Lower leg skin (tissue), 4 donors: ENCODE measurements around the gene P2RY11. TPM values are rescaled to one million over a fixed set of nuclear protein-coding genes. Genes with fewer than 3 reads are reported as not detected.

Experiments
- DNase-seq, 2 donors: peaks; one replicate each; pipeline ENCODE4 v3.0.0-alpha.2; 2019; ENCODE audit warnings: low spot score in 2 of 2
- H3K4me3 ChIP-seq: fragments of 200-600 bp; sonication (generic); 2 replicates; pipeline ENCODE4 v1.5.1; 2017; ENCODE audit warnings: mild to moderate bottlenecking, low read depth; ENCODE audit not compliant: poor library complexity, severe bottlenecking
- CTCF ChIP-seq, 3 donors: fragments of 450-650 bp; IDR thresholded peaks; one replicate each; pipeline ENCODE4 v1.5.1; 2016; ENCODE audit warnings: antibody characterized with exemption in 3 of 3, mild to moderate bottlenecking in 3 of 3, moderate library complexity in 2 of 3
- POLR2A ChIP-seq, 2 donors: fragments of 450-650 bp; IDR thresholded peaks; one replicate each; pipeline ENCODE4 v1.6.1; 2016 to 2017; ENCODE audit warnings: antibody characterized with exemption in 2 of 2, mild to moderate bottlenecking in 1 of 2, moderate library complexity in 1 of 2
- WGBS, 2 donors: methylation state at CpG; one replicate each; pipeline ENCODE4 v1.1.5; 2018; 5-methylcytosine and 5-hydroxymethylcytosine counted together
- intact Hi-C: fragments of 100-400 bp; cut with DNase I; formaldehyde crosslinking; loops from one replicate; pipeline ENCODE4 v1.15.0; 2023; ENCODE audit warnings: low total_unique reads
- total RNA-seq, 4 donors: library from RNA; depleted of rRNA; stranded (reverse); fragments of >200 nt; gene quantifications; one replicate each; pipeline ENCODE4 v1.1.0, GENCODE V29; 2016

P2RY11 gene
- total RNA-seq, result 10 to 100 TPM; 19.0 to 26.3 (median 22.5) TPM

DNA sequence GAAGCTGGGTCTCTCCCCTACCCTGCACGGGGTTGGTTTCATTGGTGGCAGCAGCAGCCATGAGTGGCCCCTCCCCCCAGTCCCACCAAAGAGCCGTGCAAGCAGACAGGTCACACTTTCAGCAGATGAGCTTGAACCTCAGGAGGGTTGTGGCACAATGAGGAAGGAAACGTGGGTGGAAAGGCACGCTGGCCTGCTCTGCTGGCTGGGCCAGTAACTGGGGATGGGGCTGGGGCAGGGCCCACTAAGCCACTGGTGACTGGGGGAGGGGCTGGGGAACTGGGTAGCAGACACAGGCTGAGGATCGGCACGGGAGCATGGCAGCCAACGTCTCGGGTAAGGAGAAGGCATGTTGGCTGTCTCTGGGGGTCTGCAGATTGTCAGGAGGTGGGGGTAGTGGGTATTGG, at the start of gene P2RY11:
Gene P2RY11, plus strand, starts transcription at position 289 of the 407 bp plus-strand sequence. Its CDS starts 29 bp downstream, at position 318.
- intact Hi-C loops, result loop anchor here (10.0 kb wide), 2 partner anchors 133 to 177 kb away; partner anchors contain the start of gene OLFM2
- DNase-seq, result no peak
- H3K4me3 ChIP-seq, result no peak within 1 kb of the TSS
- 54 to 58% methylated on average over 8 of the region's 8 CpGs for WGBS, 2 donors
- TF ChIP-seq POLR2A (IDR thresholded peaks at IDR 0.05) (no peak), CTCF (IDR thresholded peaks at IDR 0.05) (no peak)

- DNase-seq, result no peak
- TF ChIP-seq POLR2A (IDR thresholded peaks at IDR 0.05) (no peak), CTCF (IDR thresholded peaks at IDR 0.05) (no peak)
- intact Hi-C loops, result no loop called here
- 20 to 36% methylated on average over 11 to 19 of the region's 21 CpGs for WGBS, 2 donors
- no peak overlapping the region for H3K4me3 ChIP-seq
These were observed 49.7 kb upstream of the P2RY11 start for GRCh38 chr19:10061717-10062310.

DNA sequence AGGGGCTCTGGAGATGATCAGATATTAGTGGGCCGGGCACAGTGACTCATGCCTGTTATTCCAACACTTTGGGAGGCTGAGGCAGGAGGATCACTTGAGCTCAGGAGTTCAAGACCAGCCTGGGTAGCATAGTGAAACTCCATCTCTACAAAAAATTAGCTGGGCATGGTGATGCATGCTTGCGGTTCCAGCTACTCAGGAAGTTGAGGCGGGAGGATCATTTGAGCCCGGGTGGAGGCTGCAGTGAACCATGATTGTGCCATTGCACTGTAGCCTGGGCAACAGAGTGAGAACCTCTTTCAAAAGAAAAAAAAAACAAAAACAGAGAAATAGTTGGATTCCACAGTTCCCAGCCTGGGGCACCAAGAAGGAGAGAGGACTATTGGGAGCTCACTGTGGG, 43.3 kb upstream of the P2RY11 start:
- H3K4me3 ChIP-seq, result no peak overlapping the region
- intact Hi-C loops, result no loop called here
- WGBS, 2 donors, result 59 to 61% methylated on average over 4 of the region's 4 CpGs
- TF ChIP-seq POLR2A (IDR thresholded peaks at IDR 0.05) (no peak), CTCF (IDR thresholded peaks at IDR 0.05) (no peak)
- no peak for DNase-seq

GRCh38 chr19:10069046-10069445, 42.4 kb upstream of the P2RY11 start:
- no peak overlapping the region for H3K4me3 ChIP-seq
- WGBS, 2 donors, result 63 to 71% methylated on average over 6 of the region's 6 CpGs
- intact Hi-C loops, result no loop called here
- TF ChIP-seq POLR2A (IDR thresholded peaks at IDR 0.05) (no peak), CTCF (IDR thresholded peaks at IDR 0.05) (no peak)
- DNase-seq, result no peak

DNA sequence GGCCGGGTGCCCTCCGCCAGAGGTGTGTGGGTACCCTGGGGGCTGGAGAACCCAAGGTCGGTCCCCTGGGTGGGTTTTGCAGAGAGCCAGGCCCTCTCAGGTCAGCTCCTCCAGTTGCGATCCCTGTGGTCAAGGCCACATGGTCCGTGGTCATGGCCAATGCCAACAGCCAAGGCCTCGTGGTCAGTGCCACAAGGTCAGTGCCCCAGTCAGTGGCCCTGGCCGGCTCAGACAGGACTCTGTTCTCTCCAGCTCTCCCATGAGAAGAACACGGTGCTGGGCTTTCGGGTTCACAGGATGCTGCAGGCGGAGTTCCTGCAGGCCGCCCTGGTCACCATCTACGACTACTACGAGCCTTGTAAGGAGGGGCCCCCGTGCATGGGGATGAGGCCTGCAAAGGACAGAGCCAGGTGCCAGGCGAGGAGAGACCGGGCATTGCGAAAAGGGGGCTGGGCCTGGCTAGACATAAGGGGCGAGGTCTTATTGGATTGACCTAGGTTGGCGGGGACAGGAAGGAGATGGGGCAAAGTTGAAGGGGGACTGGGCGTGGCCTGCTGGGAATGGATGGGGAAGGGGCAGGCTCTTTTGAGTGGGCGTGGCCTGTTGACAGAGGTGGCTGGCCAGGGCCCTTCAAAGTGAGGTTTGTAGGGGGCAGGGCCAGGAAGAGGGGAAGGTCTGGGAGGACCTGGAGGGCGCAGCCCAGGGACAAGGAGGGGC, 40.6 kb upstream of the P2RY11 start:
- intact Hi-C loops, result no loop called here
- H3K4me3 ChIP-seq, result no peak overlapping the region
- no peak for TF ChIP-seq POLR2A (IDR thresholded peaks at IDR 0.05)
- DNase-seq, result no peak
- 76 to 82% methylated on average over 21 to 22 of the region's 22 CpGs for WGBS, 2 donors

GRCh38 chr19:10074153-10074552, 37.3 kb upstream of the P2RY11 start:
- no peak for DNase-seq
- H3K4me3 ChIP-seq, result no peak overlapping the region
- TF ChIP-seq POLR2A (IDR thresholded peaks at IDR 0.05) (no peak), CTCF (IDR thresholded peaks at IDR 0.05) (no peak)
- WGBS, 2 donors, result 38 to 49% methylated on average over 2 of the region's 2 CpGs
- intact Hi-C loops, result no loop called here
